H9 (cell line): ENCODE data around the gene LDB3. TPM values are rescaled to one million over a fixed set of nuclear protein-coding genes. Genes with fewer than 3 reads are reported as not detected.

Source experiments
- DNase-seq: peaks from one replicate; pipeline ENCODE4 v3.0.0-alpha.2; 2017
- H2AFZ ChIP-seq: one replicate; pipeline ENCODE4 v1.6.1; 2013; ENCODE audit warnings: mild to moderate bottlenecking, low read length, control low read depth, moderate library complexity
- H2AK5ac ChIP-seq: 2 replicates; pipeline ENCODE4 v1.6.1; 2013; ENCODE audit warnings: low read length, control low read depth, mixed read lengths; ENCODE audit not compliant: insufficient read length
- H2BK120ac ChIP-seq: one replicate; pipeline ENCODE4 v1.6.1; 2013; ENCODE audit warnings: low read depth, mild to moderate bottlenecking, low read length, control low read depth, inconsistent platforms; ENCODE audit not compliant: poor library complexity, severe bottlenecking
- H2BK12ac ChIP-seq: 2 replicates; pipeline ENCODE4 v1.6.1; 2013; ENCODE audit warnings: low read length, control low read depth, mixed read lengths, low read depth; ENCODE audit not compliant: insufficient read length
- H2BK15ac ChIP-seq: 2 replicates; pipeline ENCODE4 v1.6.1; 2013; ENCODE audit warnings: low read depth, low read length, control low read depth
- H2BK20ac ChIP-seq: one replicate; pipeline ENCODE4 v1.6.1; 2013; ENCODE audit warnings: low read depth, mild to moderate bottlenecking, low read length, control low read depth, inconsistent platforms; ENCODE audit not compliant: poor library complexity, severe bottlenecking
- H2BK5ac ChIP-seq: 2 replicates; pipeline ENCODE4 v1.6.1; 2013; ENCODE audit warnings: low read length, control low read depth, mixed read lengths; ENCODE audit not compliant: insufficient read length
- H3K14ac ChIP-seq: 2 replicates; pipeline ENCODE4 v1.6.1; 2013; ENCODE audit warnings: low read length, control low read depth; ENCODE audit not compliant: insufficient read depth
- H3K18ac ChIP-seq: 2 replicates; pipeline ENCODE4 v1.6.1; 2013; ENCODE audit warnings: low read depth, mild to moderate bottlenecking, mixed read lengths, low read length, control low read depth; ENCODE audit not compliant: insufficient read length
- H3K23ac ChIP-seq: 2 replicates; pipeline ENCODE4 v1.6.1; 2013; ENCODE audit warnings: low read length, control low read depth, mixed read lengths, low read depth; ENCODE audit not compliant: insufficient read length
- H3K23me2 ChIP-seq: 2 replicates; pipeline ENCODE4 v1.6.1; 2013; ENCODE audit warnings: low read depth, mild to moderate bottlenecking, mixed read lengths, low read length, control low read depth; ENCODE audit not compliant: insufficient read length, poor library complexity, severe bottlenecking
- H3K27ac ChIP-seq: 2 replicates; pipeline ENCODE4 v1.5.1; 2013; ENCODE audit warnings: low read length, control low read depth, mixed read lengths, low read depth; ENCODE audit not compliant: insufficient read length
- H3K27me3 ChIP-seq: 2 replicates; pipeline ENCODE4 v1.6.1; 2013; ENCODE audit warnings: low read length, control low read depth, inconsistent platforms; ENCODE audit not compliant: insufficient read depth
- H3K4ac ChIP-seq: 2 replicates; pipeline ENCODE4 v1.6.1; 2013; ENCODE audit warnings: low read depth, mild to moderate bottlenecking, control low read depth, inconsistent platforms, low read length, moderate library complexity
- H3K4me1 ChIP-seq: 2 replicates; pipeline ENCODE4 v1.6.1; 2013; ENCODE audit warnings: low read length, control low read depth, inconsistent platforms; ENCODE audit not compliant: insufficient read depth
- H3K4me2 ChIP-seq: 2 replicates; pipeline ENCODE4 v1.6.1; 2013; ENCODE audit warnings: low read length, control low read depth, mixed read lengths; ENCODE audit not compliant: insufficient read length, insufficient read depth
- H3K56ac ChIP-seq: 2 replicates; pipeline ENCODE4 v1.6.1; 2013; ENCODE audit warnings: low read depth, mild to moderate bottlenecking, mixed read lengths, low read length, control low read depth; ENCODE audit not compliant: insufficient read length
- H3K79me1 ChIP-seq: 2 replicates; pipeline ENCODE4 v1.6.1; 2013; ENCODE audit warnings: low read depth, mild to moderate bottlenecking, moderate library complexity, low read length, control low read depth, inconsistent platforms; ENCODE audit not compliant: insufficient read depth, poor library complexity, severe bottlenecking
- H3K79me2 ChIP-seq: 2 replicates; pipeline ENCODE4 v1.6.1; 2013; ENCODE audit warnings: low read length, control low read depth, inconsistent platforms; ENCODE audit not compliant: insufficient read depth
- H3K9ac ChIP-seq: 2 replicates; pipeline ENCODE4 v1.6.1; 2013; ENCODE audit warnings: low read length, control low read depth, mixed read lengths; ENCODE audit not compliant: insufficient read length; ENCODE audit errors: extremely low read depth
- H3K9me3 ChIP-seq: one replicate; pipeline ENCODE4 v1.6.1; 2013; ENCODE audit warnings: low read depth, low read length, inconsistent platforms; ENCODE audit not compliant: control insufficient read depth
- H3T11ph ChIP-seq: one replicate; pipeline ENCODE4 v1.6.1; 2013; ENCODE audit warnings: mild to moderate bottlenecking, low read length, control low read depth, inconsistent platforms
- H4K20me1 ChIP-seq: one replicate; pipeline ENCODE4 v1.6.1; 2013; ENCODE audit not compliant: control insufficient read depth, insufficient read length, insufficient read depth
- H4K5ac ChIP-seq: 2 replicates; pipeline ENCODE4 v1.6.1; 2013; ENCODE audit warnings: low read depth, mild to moderate bottlenecking, mixed read lengths, low read length, control low read depth; ENCODE audit not compliant: insufficient read length
- H4K8ac ChIP-seq: replicated peaks from 2 replicates; pipeline ENCODE4 v1.6.1; 2013; ENCODE audit warnings: low read length, control low read depth, mixed read lengths, low read depth; ENCODE audit not compliant: insufficient read length
- H4K91ac ChIP-seq: 2 replicates; pipeline ENCODE4 v1.6.1; 2013; ENCODE audit warnings: low read depth, mild to moderate bottlenecking, moderate library complexity, mixed read lengths, low read length, control low read depth; ENCODE audit not compliant: insufficient read length
- H3K27ac Mint-ChIP-seq, 3 experiments: 2 replicates in 2 of 3; 3 replicates in 1 of 3; pipeline ENCODE4 v1.8.0; 2020 to 2021; ENCODE audit warnings: mixed read lengths in 3 of 3, mild to moderate bottlenecking in 1 of 3, moderate library complexity in 1 of 3
- H3K27me3 Mint-ChIP-seq: 2 replicates; pipeline ENCODE4 v1.8.0; 2021; ENCODE audit warnings: low read depth, mild to moderate bottlenecking, moderate library complexity, mixed read lengths
- H3K36me3 Mint-ChIP-seq, 3 experiments: 2 replicates in 2 of 3; 3 replicates in 1 of 3; pipeline ENCODE4 v1.8.0; 2020 to 2021; ENCODE audit warnings: low read depth in 3 of 3, mixed read lengths in 3 of 3; ENCODE audit not compliant: insufficient read depth in 1 of 3
- H3K4me1 Mint-ChIP-seq, 2 experiments: 2 replicates each; pipeline ENCODE4 v1.8.0; 2020; ENCODE audit warnings: mixed read lengths in 2 of 2
- H3K4me3 Mint-ChIP-seq, 2 experiments: 2 replicates in 1 of 2; 3 replicates in 1 of 2; pipeline ENCODE4 v1.8.0; 2020 to 2021; ENCODE audit warnings: mild to moderate bottlenecking in 2 of 2, mixed read lengths in 2 of 2, moderate library complexity in 1 of 2
- H3K9me3 Mint-ChIP-seq, 2 experiments: 2 replicates in 1 of 2; 3 replicates in 1 of 2; pipeline ENCODE4 v1.8.0; 2020; ENCODE audit warnings: mild to moderate bottlenecking in 2 of 2, mixed read lengths in 2 of 2, moderate library complexity in 1 of 2
- total RNA-seq: library from RNA; stranded (reverse); gene quantifications from 2 replicates; pipeline ENCODE4 v1.2.1, GENCODE V29; 2021
- TF ChIP-seq, protein P1 (sequence below): fragments of 200-600 bp; sonication (generic); conservative IDR thresholded peaks from 3 replicates; pipeline ENCODE4 v1.8.0; 2021; ENCODE audit warnings: antibody characterized with exemption, mild to moderate bottlenecking

Gene LDB3
- total RNA-seq, 1 experiment from 2014 or later = 0.17 TPM

DNA sequence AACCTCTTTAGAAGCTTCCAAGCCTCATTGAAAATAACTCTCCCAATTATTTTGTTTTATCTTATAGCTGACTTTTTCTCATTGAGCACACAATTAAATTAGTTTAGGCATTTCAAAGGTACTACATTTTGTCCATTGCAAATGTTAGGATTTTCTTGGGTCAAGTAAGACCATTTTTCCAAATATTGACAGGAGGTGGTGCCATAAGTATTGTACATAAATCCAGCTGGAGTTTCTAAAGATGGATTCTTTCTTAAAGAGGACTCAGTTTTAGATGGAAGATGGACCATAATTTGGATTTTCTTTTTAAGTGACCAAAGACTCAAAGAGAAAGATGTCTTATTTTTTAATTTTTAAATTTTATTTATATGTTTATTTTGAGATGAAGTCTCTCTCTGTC lies 26.3 kb upstream of the LDB3 start:
- Histone ChIP-seq H3K56ac (no peak overlapping the region), H3K23ac (no peak overlapping the region), H3K4ac (no peak overlapping the region), H2BK15ac (no peak overlapping the region), H3K27ac (no peak overlapping the region), H3K23me2 (no peaks in the 10 kb centered on the region), H3K9ac (no peak overlapping the region), H3K79me1 (no peaks in the 10 kb centered on the region), H3K79me2 (no peaks in the 10 kb centered on the region), H3K9me3 (no peaks in the 10 kb centered on the region), H4K8ac (no peak overlapping the region), H3K4me1 (no peaks in the 10 kb centered on the region), H3K27me3 (no peaks in the 10 kb centered on the region), H2BK5ac (no peak overlapping the region), H2BK12ac (no peak overlapping the region), H3K18ac (no peak overlapping the region), H3T11ph (no peak overlapping the region), H3K4me2 (no peak overlapping the region), H2AFZ (no peak overlapping the region), H4K5ac (no peak overlapping the region), H2BK20ac (no peak overlapping the region), H4K20me1 (no peaks in the 10 kb centered on the region), H4K91ac (no peak overlapping the region), H2BK120ac (no peak overlapping the region), H2AK5ac (no peak overlapping the region), H3K14ac (no peak overlapping the region)
- no peak overlapping the region for H3K4me3 Mint-ChIP-seq
- H3K27ac Mint-ChIP-seq = no peak overlapping the region
- DNase-seq = no peak
- H3K4me1 Mint-ChIP-seq = no peaks in the 10 kb centered on the region
- peaks cover 0 to 7% (median 0%) of the 10 kb centered on the region in 3 experiments; a peak in 2 of 7 replicates for H3K36me3 Mint-ChIP-seq
- H3K9me3 Mint-ChIP-seq = peaks cover 9 to 15% of the 10 kb centered on the region in 2 experiments
- TF ChIP-seq, protein P1, sequence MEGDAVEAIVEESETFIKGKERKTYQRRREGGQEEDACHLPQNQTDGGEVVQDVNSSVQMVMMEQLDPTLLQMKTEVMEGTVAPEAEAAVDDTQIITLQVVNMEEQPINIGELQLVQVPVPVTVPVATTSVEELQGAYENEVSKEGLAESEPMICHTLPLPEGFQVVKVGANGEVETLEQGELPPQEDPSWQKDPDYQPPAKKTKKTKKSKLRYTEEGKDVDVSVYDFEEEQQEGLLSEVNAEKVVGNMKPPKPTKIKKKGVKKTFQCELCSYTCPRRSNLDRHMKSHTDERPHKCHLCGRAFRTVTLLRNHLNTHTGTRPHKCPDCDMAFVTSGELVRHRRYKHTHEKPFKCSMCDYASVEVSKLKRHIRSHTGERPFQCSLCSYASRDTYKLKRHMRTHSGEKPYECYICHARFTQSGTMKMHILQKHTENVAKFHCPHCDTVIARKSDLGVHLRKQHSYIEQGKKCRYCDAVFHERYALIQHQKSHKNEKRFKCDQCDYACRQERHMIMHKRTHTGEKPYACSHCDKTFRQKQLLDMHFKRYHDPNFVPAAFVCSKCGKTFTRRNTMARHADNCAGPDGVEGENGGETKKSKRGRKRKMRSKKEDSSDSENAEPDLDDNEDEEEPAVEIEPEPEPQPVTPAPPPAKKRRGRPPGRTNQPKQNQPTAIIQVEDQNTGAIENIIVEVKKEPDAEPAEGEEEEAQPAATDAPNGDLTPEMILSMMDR = no peak
- peaks cover 2% of the 10 kb centered on the region; the same call in 1 of the 2 replicates for H3K27me3 Mint-ChIP-seq
